ENCODE results near the gene NBEAL2.

Gene NBEAL2

GRCh38 chr3:46986782-46987310 is 7.4 kb downstream of the NBEAL2 start:
- WGBS, 2 experiments: 85 to 92% methylated on average over 3 of the region's 3 CpGs
- no peaks in the 10 kb centered on the region for H3K9me3 ChIP-seq (ENCODE audit: control insufficient read depth, low read length)
- H3K36me3 ChIP-seq (ENCODE audit: control insufficient read depth, insufficient read depth, low read length): no peaks in the 10 kb centered on the region
- no peaks in the 10 kb centered on the region for H3K27me3 ChIP-seq (ENCODE audit: control insufficient read depth, insufficient read depth, low read length, poor library complexity, severe bottlenecking)
- peaks cover 7% of the 10 kb centered on the region for H3K4me1 ChIP-seq (ENCODE audit: control insufficient read depth, insufficient read depth, low read length)
- no peak overlapping the region for H3K27ac ChIP-seq (ENCODE audit: insufficient read depth, low read depth, low read length, poor library complexity, severe bottlenecking)
- no peak overlapping the region for H3K4me3 ChIP-seq (ENCODE audit: insufficient read depth, low read depth, low read length)

GRCh38 chr3:46987319-46987742 is 7.9 kb downstream of the NBEAL2 start:
- H3K27me3 ChIP-seq (ENCODE audit: control insufficient read depth, insufficient read depth, low read length, poor library complexity, severe bottlenecking): no peaks in the 10 kb centered on the region
- H3K36me3 ChIP-seq (ENCODE audit: control insufficient read depth, insufficient read depth, low read length): no peaks in the 10 kb centered on the region
- H3K4me3 ChIP-seq (ENCODE audit: insufficient read depth, low read depth, low read length): no peak overlapping the region
- WGBS, 2 experiments: 89 to 91% methylated on average over 9 of the region's 9 CpGs
- no peak overlapping the region for H3K27ac ChIP-seq (ENCODE audit: insufficient read depth, low read depth, low read length, poor library complexity, severe bottlenecking)
- H3K9me3 ChIP-seq (ENCODE audit: control insufficient read depth, low read length): no peaks in the 10 kb centered on the region
- H3K4me1 ChIP-seq (ENCODE audit: control insufficient read depth, insufficient read depth, low read length): peaks cover 7% of the 10 kb centered on the region

- WGBS, 2 experiments: 73 to 78% methylated on average over 16 of the region's 16 CpGs
- no peaks in the 10 kb centered on the region for H3K36me3 ChIP-seq (ENCODE audit: control insufficient read depth, insufficient read depth, low read length)
- H3K27ac ChIP-seq (ENCODE audit: insufficient read depth, low read depth, low read length, poor library complexity, severe bottlenecking): no peak overlapping the region
- no peak overlapping the region for H3K4me3 ChIP-seq (ENCODE audit: insufficient read depth, low read depth, low read length)
- peaks cover 7% of the 10 kb centered on the region for H3K4me1 ChIP-seq (ENCODE audit: control insufficient read depth, insufficient read depth, low read length)
- H3K9me3 ChIP-seq (ENCODE audit: control insufficient read depth, low read length): no peaks in the 10 kb centered on the region
- H3K27me3 ChIP-seq (ENCODE audit: control insufficient read depth, insufficient read depth, low read length, poor library complexity, severe bottlenecking): no peaks in the 10 kb centered on the region
Observed at GRCh38 chr3:46987743-46988401, 8.4 kb downstream of the NBEAL2 start.

GRCh38 chr3:46988616-46989015 is 9.2 kb downstream of the NBEAL2 start:
- H3K4me3 ChIP-seq (ENCODE audit: insufficient read depth, low read depth, low read length): no peak overlapping the region
- H3K36me3 ChIP-seq (ENCODE audit: control insufficient read depth, insufficient read depth, low read length): no peaks in the 10 kb centered on the region
- H3K27ac ChIP-seq (ENCODE audit: insufficient read depth, low read depth, low read length, poor library complexity, severe bottlenecking): no peak overlapping the region
- H3K4me1 ChIP-seq (ENCODE audit: control insufficient read depth, insufficient read depth, low read length): peaks cover 7% of the 10 kb centered on the region
- no peaks in the 10 kb centered on the region for H3K27me3 ChIP-seq (ENCODE audit: control insufficient read depth, insufficient read depth, low read length, poor library complexity, severe bottlenecking)
- 86 to 92% methylated on average over 4 of the region's 4 CpGs for WGBS, 2 experiments
- H3K9me3 ChIP-seq (ENCODE audit: control insufficient read depth, low read length): no peaks in the 10 kb centered on the region

GRCh38 chr3:46989146-46989810 is 9.8 kb downstream of the NBEAL2 start:
- Histone ChIP-seq H3K4me1 (ENCODE audit: control insufficient read depth, insufficient read depth, low read length) (peaks cover 7% of the 10 kb centered on the region), H3K27ac (ENCODE audit: insufficient read depth, low read depth, low read length, poor library complexity, severe bottlenecking) (no peak overlapping the region), H3K4me3 (ENCODE audit: insufficient read depth, low read depth, low read length) (no peak overlapping the region), H3K36me3 (ENCODE audit: control insufficient read depth, insufficient read depth, low read length) (no peaks in the 10 kb centered on the region), H3K27me3 (ENCODE audit: control insufficient read depth, insufficient read depth, low read length, poor library complexity, severe bottlenecking) (no peaks in the 10 kb centered on the region), H3K9me3 (ENCODE audit: control insufficient read depth, low read length) (no peaks in the 10 kb centered on the region)
- 87 to 92% methylated on average over 17 of the region's 17 CpGs for WGBS, 2 experiments

- WGBS, 2 experiments: 92 to 93% methylated on average over 11 of the region's 11 CpGs
- H3K27me3 ChIP-seq (ENCODE audit: control insufficient read depth, insufficient read depth, low read length, poor library complexity, severe bottlenecking): no peaks in the 10 kb centered on the region
- H3K4me1 ChIP-seq (ENCODE audit: control insufficient read depth, insufficient read depth, low read length): peaks cover 7% of the 10 kb centered on the region
- no peaks in the 10 kb centered on the region for H3K9me3 ChIP-seq (ENCODE audit: control insufficient read depth, low read length)
- H3K36me3 ChIP-seq (ENCODE audit: control insufficient read depth, insufficient read depth, low read length): no peaks in the 10 kb centered on the region
- H3K4me3 ChIP-seq (ENCODE audit: insufficient read depth, low read depth, low read length): no peak overlapping the region
- no peak overlapping the region for H3K27ac ChIP-seq (ENCODE audit: insufficient read depth, low read depth, low read length, poor library complexity, severe bottlenecking)
Observed at GRCh38 chr3:46990573-46991374, 11.3 kb downstream of the NBEAL2 start.

- no peak overlapping the region for H3K27ac ChIP-seq (ENCODE audit: insufficient read depth, low read depth, low read length, poor library complexity, severe bottlenecking)
- no peaks in the 10 kb centered on the region for H3K36me3 ChIP-seq (ENCODE audit: control insufficient read depth, insufficient read depth, low read length)
- WGBS, 2 experiments: 91 to 95% methylated on average over 16 of the region's 16 CpGs
- peaks cover 7% of the 10 kb centered on the region for H3K4me1 ChIP-seq (ENCODE audit: control insufficient read depth, insufficient read depth, low read length)
- no peak overlapping the region for H3K4me3 ChIP-seq (ENCODE audit: insufficient read depth, low read depth, low read length)
- H3K27me3 ChIP-seq (ENCODE audit: control insufficient read depth, insufficient read depth, low read length, poor library complexity, severe bottlenecking): no peaks in the 10 kb centered on the region
- no peaks in the 10 kb centered on the region for H3K9me3 ChIP-seq (ENCODE audit: control insufficient read depth, low read length)
Observed at GRCh38 chr3:46991406-46992165, 12.1 kb downstream of the NBEAL2 start.

GRCh38 chr3:46992231-46992630 is 12.8 kb downstream of the NBEAL2 start:
- Histone ChIP-seq H3K9me3 (ENCODE audit: control insufficient read depth, low read length) (no peaks in the 10 kb centered on the region), H3K27ac (ENCODE audit: insufficient read depth, low read depth, low read length, poor library complexity, severe bottlenecking) (no peak overlapping the region), H3K36me3 (ENCODE audit: control insufficient read depth, insufficient read depth, low read length) (no peaks in the 10 kb centered on the region), H3K27me3 (ENCODE audit: control insufficient read depth, insufficient read depth, low read length, poor library complexity, severe bottlenecking) (no peaks in the 10 kb centered on the region), H3K4me3 (ENCODE audit: insufficient read depth, low read depth, low read length) (no peak overlapping the region), H3K4me1 (ENCODE audit: control insufficient read depth, insufficient read depth, low read length) (peaks cover 4% of the 10 kb centered on the region)
- WGBS, 2 experiments: 92 to 94% methylated on average over 9 of the region's 9 CpGs

GRCh38 chr3:46993292-46993691 is 13.8 kb downstream of the NBEAL2 start:
- no peaks in the 10 kb centered on the region for H3K27me3 ChIP-seq (ENCODE audit: control insufficient read depth, insufficient read depth, low read length, poor library complexity, severe bottlenecking)
- H3K9me3 ChIP-seq (ENCODE audit: control insufficient read depth, low read length): no peaks in the 10 kb centered on the region
- H3K4me3 ChIP-seq (ENCODE audit: insufficient read depth, low read depth, low read length): no peak overlapping the region
- no peaks in the 10 kb centered on the region for H3K36me3 ChIP-seq (ENCODE audit: control insufficient read depth, insufficient read depth, low read length)
- no peak overlapping the region for H3K27ac ChIP-seq (ENCODE audit: insufficient read depth, low read depth, low read length, poor library complexity, severe bottlenecking)
- 89 to 90% methylated on average over 2 of the region's 2 CpGs for WGBS, 2 experiments
- no peaks in the 10 kb centered on the region for H3K4me1 ChIP-seq (ENCODE audit: control insufficient read depth, insufficient read depth, low read length)

Measured in ectodermal cell (in vitro differentiated cells).